T-helper 2 cell (primary cell): Measurements from ENCODE around the gene SPATA46.
"Not testable (repeated sequence)": the region's sequence is repeated elsewhere in the genome, so short reads cannot be mapped to it uniquely, and the experiment has no call there.

Experiments
- DNase-seq, 5 experiments: peaks; one replicate each; pipeline versions ENCODE4 v3.0.0 to v3.0.0-alpha.2; 2012 to 2022

Gene SPATA46

DNA sequence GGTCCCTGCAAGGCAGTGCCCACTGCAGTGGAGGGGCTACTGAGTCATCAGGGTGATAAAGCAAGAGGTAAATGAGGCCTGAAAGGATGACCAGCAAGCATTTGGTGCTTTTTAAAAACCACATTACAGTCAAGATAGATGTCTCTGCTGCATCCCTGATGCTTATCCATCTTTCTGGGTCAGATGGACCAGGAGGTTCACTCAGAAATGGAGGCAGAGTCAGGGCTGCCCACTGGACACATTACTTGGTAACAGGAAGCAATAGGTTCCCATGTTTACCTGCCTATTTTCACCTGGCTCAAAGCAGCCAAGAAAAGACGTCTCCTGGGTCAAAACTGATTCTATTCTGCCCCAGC lies 3.6 kb downstream of the SPATA46 start:
- DNase-seq, result no peak

DNA sequence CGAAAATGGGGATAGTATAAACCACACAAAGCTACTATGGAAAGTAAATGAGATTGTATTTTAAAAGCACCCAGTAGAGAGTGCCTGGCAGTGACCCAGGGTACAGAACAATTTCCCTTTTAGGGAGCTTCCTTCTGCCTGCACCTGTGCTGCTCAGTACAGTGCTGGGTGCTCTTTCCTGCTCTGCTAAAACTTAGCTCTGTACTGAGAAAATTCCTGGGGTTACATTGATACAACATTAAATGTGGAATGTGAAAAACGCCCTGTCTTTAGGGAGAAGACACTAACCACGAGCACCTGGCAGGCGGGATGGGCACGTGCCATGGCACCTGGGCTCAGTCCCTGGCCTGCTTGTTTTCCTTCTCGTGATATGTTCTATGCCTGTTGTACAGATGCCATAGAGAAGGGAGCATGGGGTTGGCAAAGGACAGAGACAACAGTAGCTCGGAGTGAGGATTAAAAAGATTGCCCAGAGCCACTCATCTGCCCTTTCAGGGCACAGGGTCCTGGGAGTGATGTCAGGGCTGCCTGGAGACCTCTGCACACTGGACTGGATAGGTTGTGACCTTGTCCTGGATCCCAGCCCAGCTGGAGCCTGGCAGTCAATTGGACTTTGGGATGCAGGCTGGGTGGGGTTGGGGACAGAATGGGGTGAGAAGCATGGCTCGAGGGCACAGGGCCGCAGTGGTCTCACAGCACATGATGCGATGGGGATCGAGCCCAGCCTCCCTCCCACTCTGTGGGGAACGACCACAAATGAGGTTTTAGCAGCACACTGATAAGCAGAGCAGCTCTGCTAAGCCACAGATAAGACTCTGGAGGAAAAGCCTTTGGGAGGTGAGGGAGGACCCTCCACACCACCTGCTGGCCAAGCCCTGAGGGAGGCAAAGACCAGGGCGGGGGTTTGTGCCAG lies 4.2 kb downstream of the SPATA46 start:
- peak in 1 of 5 experiments; percentile 27 for DNase-seq

DNA sequence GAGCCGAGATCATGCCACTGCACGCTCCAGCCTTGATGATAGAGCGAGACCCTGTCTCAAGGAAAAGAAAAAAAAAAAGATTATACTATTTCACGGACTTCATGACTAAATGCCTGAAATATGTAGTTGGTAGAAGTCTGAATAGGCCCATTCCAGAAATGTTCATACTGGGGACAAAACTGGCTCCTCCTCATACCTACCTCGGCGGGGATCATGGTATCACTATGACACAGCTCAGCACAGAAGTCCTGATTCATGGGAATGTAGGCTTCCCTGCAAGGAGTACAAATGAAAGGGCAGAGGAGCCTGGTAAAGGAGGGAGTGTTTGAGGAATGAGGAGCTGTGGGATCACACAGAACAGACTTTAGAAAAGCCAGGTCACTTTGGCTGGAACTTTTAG lies 5.0 kb downstream of the SPATA46 start:
- DNase-seq, result no peak

GRCh38 chr1:162370721-162371120 lies 5.9 kb downstream of the SPATA46 start:
- no peak for DNase-seq

DNA sequence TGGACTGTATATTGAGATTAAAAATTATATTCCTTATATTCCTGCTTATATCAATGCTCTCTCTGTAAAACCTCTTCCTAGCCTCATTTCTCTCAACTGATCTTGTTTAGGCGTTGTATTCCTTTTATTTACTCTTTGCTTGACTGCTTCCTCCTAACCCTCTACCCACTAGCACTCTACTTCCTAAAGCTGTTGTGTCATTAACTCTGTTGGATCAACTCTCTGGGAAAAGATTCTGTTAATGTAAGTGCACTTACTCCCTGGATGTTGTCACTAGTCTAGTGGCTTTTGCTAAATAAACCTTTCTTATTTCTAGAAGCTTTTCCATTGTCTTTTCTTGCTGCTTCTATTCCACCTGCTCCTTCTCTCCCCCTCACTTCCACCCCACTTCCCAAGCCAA lies 6.5 kb downstream of the SPATA46 start:
- no peak for DNase-seq

DNA sequence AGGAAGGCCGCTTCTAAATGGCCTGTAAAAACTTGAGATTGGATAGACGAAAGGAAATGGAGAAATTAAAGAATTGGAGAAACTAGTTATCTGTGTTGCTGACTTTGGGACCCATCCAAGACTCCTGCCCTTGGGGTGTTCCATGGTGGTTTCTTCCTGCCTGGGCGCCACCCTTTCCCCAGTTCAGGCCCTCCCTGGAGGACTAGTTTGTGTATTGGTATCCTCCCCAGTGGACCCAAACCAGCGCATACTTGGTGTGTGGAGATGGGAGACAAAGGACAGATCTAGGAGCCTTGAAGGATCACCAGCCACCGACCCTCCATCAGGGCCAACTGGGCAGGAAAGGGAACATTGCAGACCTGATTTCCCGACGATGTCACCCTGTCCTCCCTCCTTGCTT lies 7.1 kb downstream of the SPATA46 start:
- no peak for DNase-seq

DNA sequence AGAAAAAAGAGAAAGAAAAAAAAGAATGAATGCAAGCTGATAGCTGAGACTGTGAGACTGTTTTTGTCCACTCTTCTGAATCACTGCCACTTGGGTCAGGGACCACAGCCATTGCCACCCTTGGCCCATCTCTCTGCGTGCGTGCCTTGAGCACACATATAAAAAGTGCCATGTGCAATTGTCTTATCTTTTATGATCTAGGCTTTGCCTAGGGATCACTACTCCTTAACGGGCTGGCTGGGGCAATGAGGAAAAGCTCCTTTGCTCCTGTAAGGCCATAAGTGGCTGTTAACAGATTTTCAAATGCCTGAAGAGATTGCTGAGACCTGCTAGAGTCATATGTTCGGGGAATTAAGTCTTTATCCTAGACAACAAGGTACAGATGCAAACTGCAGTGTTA lies 8.2 kb downstream of the SPATA46 start:
- DNase-seq, result no peak

- DNase-seq, result no peak
Measured at GRCh38 chr1:162367772-162368171, 8.9 kb downstream of the SPATA46 start.

DNA sequence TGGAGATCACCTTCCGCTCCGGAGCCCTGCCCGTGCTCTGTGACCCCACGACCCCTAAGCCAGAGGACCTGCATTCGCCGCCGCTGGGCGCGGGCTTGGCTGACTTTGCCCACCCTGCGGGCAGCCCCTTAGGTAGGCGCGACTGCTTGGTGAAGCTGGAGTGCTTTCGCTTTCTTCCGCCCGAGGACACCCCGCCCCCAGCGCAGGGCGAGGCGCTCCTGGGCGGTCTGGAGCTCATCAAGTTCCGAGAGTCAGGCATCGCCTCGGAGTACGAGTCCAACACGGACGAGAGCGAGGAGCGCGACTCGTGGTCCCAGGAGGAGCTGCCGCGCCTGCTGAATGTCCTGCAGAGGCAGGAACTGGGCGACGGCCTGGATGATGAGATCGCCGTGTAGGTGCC lies 9.6 kb downstream of the SPATA46 start:
- no peak for DNase-seq

DNA sequence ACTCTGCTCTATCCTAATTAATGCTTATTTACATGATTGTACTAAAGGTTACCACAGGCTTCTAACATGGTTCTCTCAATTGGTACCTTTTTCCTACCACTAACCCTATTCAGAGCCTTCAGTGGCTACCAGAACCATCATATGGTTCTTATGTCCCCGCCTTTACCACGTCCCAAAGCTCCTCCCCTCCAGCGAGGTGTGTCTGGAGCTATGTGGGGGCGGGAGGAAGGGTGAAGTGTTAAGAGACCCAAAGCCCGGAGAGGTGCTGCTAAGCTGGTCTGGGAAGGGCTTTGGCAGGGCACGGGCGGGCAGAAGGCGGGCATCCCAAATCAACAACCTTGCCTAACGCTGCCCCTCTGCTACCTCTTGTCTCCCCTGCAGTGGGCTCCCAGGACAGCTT lies 10.0 kb downstream of the SPATA46 start:
- DNase-seq, result peak in 1 of 5 experiments; percentile 14

DNA sequence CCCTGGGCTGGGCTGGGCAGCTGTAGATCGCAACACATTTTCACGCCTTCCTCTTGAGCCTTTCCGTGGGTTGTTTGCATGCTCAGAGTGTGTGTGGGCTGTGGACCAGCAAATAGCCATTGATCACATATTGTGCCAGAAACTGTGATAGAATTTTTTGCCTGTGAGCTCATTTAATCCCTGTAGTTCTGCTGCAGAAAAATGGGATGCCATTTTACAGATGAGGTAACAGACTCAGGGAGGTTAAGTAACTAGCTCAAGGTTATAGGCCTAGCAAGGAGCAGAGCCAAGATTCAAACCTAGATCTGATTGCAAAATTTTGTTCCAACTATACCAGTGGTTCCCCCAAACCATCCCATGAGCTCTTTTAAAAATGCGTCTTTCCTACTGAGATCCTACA lies 10.5 kb downstream of the SPATA46 start:
- no peak for DNase-seq

DNA sequence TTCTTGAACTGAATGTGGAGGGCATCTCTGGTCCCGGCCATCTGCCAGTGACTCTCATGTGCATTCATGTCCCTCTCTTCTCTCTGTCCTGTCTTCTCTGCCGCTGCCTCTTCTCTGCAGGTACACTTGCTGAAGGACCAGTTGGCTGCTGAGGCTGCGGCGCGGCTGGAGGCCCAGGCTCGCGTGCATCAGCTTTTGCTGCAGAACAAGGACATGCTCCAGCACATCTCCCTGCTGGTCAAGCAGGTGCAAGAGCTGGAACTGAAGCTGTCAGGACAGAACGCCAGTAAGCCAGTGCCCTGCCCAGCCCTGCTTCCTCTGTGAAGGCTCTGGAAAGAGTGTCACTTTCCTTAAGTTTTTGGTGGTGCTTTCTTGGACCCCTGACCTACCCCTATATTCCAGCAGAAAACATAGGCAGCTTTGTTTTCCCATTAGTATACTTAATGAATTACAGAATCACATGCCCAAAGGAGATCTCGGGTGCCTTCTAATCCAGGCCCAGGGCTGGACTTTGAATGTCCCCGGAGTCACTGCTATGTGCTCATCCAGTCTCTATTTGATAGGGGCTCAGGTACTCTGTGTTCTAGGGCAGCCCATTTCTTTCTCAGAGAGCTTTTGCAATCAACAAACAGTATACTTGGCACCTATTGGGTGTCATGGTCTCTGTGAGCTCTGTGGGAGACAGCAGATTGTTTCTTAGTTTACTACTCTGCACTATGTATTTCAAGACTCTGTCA lies 11.2 kb downstream of the SPATA46 start:
- no peak for DNase-seq

GRCh38 chr1:162364498-162364897 lies 12.2 kb downstream of the SPATA46 start:
- DNase-seq, result no peak

- DNase-seq, result no peak
Measured at GRCh38 chr1:162363823-162364222, 12.8 kb downstream of the SPATA46 start.

DNA sequence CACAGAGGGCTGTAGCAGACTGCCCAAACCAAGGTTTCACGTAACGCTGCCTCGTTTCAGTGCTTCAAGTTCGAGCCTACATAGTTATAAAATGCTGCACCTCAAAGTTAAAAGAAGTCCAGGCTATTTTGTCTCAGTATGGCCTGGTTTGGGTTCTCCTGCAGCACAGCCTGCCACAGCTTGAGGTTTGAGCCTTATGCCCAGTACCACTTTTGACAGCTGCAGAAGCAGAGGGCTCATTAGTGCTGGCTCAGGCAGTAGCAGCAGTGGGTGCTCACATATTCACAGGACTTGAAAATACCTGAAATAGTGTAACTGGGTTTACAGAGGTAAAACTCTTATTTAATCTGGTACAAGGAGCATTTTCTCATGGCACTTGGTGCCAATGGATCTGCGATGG lies 15.3 kb downstream of the SPATA46 start:
- DNase-seq, result no peak

GRCh38 chr1:162360874-162361260 lies 15.8 kb downstream of the SPATA46 start:
- DNase-seq, result no peak

- no peak for DNase-seq
Measured at GRCh38 chr1:162360237-162360873, 16.3 kb downstream of the SPATA46 start.

DNA sequence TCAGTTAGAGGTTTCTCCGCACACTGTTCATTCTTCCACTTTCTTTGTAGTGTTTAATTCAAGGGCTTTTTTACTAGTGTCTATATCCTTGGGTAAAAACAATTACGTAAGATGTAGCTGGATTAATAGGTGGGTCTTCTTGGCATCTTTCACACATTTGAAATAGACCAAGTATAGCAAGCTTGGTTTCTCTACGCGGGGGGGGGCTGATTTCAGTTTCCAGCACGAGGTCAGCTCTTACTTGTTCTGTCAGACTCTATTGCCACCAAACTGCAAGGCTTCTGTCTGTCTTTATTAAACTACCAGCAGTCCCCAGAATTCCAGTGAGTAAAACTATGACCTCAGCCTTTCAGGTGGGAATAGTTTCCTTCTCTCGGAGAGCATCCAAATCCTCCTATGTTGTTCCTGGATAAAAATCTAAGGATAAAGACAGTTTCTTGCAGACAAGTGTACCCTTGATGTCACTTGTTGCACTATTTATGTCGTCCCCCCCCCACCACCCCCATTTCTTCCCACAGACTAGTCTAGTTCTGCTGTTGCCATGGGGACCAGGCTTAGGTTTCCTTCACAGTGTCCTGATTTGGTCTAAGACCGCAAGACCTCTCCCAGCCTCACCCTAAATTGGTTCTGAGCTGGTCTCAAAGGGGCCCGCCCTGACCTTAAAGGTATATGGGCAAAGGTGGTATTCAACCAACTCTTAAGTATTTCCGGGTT lies 17.0 kb downstream of the SPATA46 start:
- no peak for DNase-seq

GRCh38 chr1:162358928-162359327 lies 17.7 kb downstream of the SPATA46 start:
- DNase-seq, result no peak

- DNase-seq, result peak in 1 of 5 experiments; percentile 35
Measured at GRCh38 chr1:162357681-162358266, 18.9 kb downstream of the SPATA46 start.

DNA sequence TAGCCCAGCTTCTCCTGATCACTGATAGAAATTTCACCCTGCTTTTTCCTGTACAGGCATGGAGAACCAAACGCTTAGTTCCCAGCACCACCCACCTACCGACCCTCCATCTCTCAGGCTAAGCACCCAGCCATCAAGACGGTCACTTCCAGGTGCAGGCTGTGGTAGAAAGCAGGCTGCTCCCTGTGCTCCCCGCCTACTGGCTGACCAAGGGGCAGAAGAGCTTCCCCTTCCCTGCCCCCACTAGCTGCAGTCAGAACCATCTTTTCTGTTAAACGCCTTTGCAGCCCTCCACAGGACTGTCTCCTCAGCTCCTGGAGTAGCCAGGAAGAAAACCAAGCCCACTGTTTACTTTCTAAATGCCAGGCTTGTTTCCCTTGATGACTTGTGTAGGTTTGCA lies 23.0 kb downstream of the SPATA46 start:
- no peak for DNase-seq

DNA sequence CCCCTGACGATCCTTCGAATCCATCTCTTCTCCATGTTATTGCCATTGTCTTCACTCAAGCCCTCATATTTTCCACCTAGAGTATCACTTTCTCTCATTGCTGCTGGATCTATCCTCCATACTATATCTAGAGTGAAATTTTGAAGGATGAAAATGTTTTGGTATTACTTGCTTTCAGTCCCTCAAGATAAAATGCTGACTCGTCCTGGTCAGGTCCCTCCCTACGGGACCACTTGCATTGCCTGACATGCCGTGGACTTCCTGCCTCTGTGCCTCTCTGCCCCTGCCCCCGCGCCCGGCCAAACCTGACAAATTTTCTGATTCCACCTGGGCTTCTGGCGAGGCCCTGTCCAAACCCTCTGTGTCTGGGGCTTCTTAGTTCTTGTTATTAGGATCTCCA lies 23.6 kb downstream of the SPATA46 start:
- DNase-seq, result no peak

GRCh38 chr1:162351874-162352273 lies 24.8 kb downstream of the SPATA46 start:
- not testable (repeated sequence) for DNase-seq
